NCI-H1105 (cell line): ENCODE results near the gene CDH23.
"Not testable (repeated sequence)": the region's sequence is repeated elsewhere in the genome, so short reads cannot be mapped to it uniquely, and the experiment has no call there.

Experiments
- DNase-seq: peaks from one replicate; lab custom pipeline; 2025; lab: John Stamatoyannopoulos, UW

The CDH23 gene

GRCh38 chr10:71838264-71839211, 441.8 kb downstream of the CDH23 start:
- no peak for DNase-seq

- peak; percentile 56 for DNase-seq
Observed at GRCh38 chr10:71840177-71840957, 443.6 kb downstream of the CDH23 start.

- no peak for DNase-seq
Observed at GRCh38 chr10:71840958-71841335, 444.2 kb downstream of the CDH23 start.

GRCh38 chr10:71842422-71842821, 445.7 kb downstream of the CDH23 start:
- no peak for DNase-seq

- no peak for DNase-seq
Observed at GRCh38 chr10:71842856-71843686, 446.4 kb downstream of the CDH23 start.

GRCh38 chr10:71844084-71844483, 447.4 kb downstream of the CDH23 start:
- DNase-seq = no peak

- no peak for DNase-seq
Observed at GRCh38 chr10:71844695-71845094, 448.0 kb downstream of the CDH23 start.

- no peak for DNase-seq
Observed at GRCh38 chr10:71845410-71846405, 449.0 kb downstream of the CDH23 start.

GRCh38 chr10:71846816-71847215, 450.1 kb downstream of the CDH23 start:
- no peak for DNase-seq

- no peak for DNase-seq
Observed at GRCh38 chr10:71847418-71847817, 450.7 kb downstream of the CDH23 start.

GRCh38 chr10:71848325-71849275, 451.9 kb downstream of the CDH23 start:
- DNase-seq = no peak

- DNase-seq = no peak
Observed at GRCh38 chr10:71849461-71849908, 452.8 kb downstream of the CDH23 start.

GRCh38 chr10:71850021-71850742, 453.5 kb downstream of the CDH23 start:
- DNase-seq = no peak

- DNase-seq = peak; percentile 84
Observed at GRCh38 chr10:71850743-71851464, 454.2 kb downstream of the CDH23 start, which contains the start of gene PSAP. PSAP (minus strand) TSS chr10:71851251; CDS start chr10:71851221, 30 bp downstream.

GRCh38 chr10:71851465-71852095, 454.9 kb downstream of the CDH23 start:
- not testable (repeated sequence) for DNase-seq

- DNase-seq = no peak
Observed at GRCh38 chr10:71852355-71852937, 455.7 kb downstream of the CDH23 start.

- no peak for DNase-seq
Observed at GRCh38 chr10:71854031-71854430, 457.3 kb downstream of the CDH23 start.
